ENCODE results near the gene CRIP3.

- TF ChIP-seq CTCF (IDR thresholded peaks at IDR 0.05) (no peak), ZFX (IDR thresholded peaks at IDR 0.05; ENCODE audit: borderline replicate concordance) (no peak)
These were observed 1.1 kb downstream of the CRIP3 start for GRCh38 chr6:43307451-43308100.
